NCI-H1436 (cell line): ENCODE measurements around the gene OXLD1.
A peak's percentile ranks its signal among the peaks of the same experiment; 100 is the strongest.

Source experiments
- DNase-seq: peaks from one replicate; lab custom pipeline; 2025; lab: John Stamatoyannopoulos, UW

OXLD1 gene

DNA sequence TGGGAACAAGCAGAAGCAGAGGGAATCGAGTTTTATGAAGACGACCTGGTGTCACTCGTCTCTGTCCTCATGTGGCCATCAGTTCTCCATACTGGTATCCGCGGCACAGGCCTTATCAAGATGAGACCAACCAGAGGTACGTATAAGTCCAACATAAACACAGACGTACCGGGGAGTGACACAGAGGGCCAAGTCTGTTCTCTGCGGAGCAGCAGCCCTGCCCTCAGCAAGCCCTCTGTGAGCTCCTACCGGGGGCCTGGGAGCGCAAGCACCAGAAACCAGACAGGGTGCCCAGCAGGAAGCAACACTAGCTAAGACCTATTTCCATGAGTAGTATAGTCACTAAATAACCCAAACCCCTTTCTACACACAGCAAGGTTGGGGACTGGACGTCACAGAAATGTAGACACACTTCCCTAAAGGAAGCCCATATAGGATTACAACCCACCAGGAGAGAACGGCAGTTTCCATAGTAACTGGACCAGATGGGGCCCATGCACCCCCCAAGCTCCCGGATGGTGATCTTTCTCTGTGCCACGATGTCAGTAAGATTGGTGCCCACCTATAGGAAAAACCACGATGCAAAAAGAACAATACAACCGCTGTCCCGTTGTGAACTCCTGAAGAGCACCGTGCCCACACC is 16.3 kb upstream of the OXLD1 start:
- no peak for DNase-seq

DNA sequence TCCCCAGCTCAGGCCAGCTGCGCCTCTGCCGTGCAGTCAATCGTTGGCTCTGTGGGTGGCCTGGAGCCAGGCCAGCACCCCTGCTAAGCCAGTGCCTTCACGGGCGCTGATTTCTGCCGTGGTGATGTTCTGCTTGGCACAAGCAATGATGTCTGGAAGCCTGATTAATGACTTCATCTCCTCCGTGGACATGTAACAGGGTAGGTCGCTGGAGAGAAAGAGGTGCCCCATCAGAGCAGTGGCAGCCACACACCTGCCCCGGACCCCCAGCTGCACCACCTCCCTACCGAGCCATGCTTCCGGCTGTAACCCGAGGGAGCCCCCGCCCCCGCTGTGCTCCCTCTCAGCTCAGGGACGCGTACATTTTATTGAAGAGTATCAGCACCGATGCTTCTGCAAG is 15.3 kb upstream of the OXLD1 start:
- DNase-seq = no peak

DNA sequence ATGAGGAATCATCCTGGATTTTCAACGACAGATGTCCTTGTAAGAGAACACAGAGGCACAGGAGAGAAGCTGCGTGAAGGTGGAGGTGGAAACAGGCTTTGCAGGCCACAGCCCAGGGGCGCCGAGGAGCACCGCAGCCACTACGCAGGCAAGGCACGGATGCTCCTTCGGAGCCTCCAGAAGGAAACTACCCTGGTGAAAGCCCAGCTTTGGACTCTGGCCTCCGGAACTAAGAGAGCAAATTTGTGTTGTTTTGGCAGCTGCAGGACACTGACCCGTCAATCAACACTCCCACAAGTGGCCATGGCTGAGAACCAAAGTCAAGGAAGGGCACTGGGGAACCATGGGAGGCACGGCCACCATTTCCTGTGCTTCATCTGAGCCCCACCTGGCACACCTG is 13.7 kb upstream of the OXLD1 start:
- DNase-seq = no peak

DNA sequence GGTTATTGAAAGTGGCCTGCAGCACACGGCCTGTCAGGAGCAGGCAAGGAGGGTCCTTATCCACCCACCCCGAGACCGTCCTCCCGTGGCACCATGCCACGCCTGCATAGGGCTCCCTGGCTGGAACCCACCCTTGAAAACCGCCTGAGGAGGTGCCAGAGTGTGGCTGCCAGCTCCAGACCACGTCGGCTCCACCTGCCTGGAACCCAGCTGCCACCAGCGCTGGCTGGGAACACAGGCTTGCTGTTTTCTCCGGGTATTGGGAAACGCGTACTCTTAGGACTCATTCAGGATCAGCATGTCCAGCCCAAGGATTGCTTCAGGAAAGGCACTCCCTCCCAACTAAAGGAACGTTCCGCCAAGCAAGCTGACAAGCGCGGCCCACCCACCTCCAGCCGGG is 10.5 kb upstream of the OXLD1 start:
- DNase-seq = no peak

DNA sequence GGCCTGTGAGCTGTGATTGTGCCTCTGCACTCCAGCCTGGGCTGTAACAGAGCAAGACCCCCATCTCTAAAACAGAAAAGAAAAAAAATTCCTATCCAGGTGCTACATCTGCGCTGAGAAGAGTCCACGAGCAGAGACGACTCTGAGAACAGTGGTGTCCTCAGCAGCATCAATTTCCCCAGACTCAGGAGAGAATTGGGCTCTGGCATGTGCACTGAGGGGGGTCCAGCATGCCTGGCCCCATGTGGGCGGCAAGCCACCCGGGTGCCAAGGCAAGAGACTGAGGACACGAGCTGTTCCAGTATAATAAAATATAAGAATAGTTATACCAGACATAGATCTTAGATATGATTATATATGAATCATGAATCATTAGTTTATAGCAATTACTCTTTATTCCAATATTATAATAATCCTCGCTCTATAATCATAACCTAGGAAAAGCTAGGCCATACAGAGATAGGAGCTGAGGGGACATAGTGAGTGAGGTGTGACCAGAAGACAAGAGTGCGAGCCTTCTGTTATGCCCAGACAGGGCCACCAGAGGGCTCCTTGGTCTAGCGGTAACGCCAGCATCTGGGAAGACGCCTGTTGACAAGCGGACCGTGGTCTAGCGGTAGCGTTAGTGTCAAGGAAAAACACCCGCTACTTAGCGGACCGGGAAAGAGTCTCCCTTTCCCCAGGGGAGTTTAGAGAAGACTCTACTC is 9.3 kb upstream of the OXLD1 start:
- peak; percentile 24 for DNase-seq

DNA sequence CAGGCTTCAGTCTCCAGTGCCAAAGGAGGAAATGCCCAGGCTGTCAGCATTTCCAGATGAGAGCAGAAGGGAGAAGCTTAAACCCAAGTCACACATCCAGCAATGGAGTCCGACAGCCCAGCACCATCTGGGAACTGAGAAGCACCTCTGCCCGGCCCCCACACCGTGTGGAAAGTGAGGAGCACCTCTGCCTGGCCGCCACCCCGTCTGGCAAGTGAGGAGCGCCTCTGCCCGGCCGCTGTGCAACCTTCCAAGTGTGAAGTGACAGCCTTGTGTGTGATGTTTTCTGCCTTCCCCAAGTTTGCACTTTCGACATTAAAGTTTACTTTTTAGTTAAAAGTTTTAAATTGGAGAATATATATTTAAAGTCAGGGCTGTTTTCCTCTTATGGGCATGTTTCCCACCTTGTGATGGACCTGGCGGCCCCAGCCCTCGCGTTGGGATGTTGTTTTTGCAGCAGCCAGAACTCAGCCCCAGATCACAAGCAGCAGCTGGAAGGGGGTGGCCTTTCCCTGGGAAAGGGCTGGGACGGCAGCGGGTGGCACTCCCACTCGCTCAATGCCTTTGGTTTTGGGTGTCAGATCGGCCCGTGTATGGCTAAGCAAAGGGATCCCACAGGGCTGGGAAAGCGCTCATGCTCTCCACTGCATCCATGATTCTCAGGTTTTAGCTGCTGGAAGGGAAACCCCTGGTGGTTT is 7.3 kb upstream of the OXLD1 start:
- DNase-seq = no peak

DNA sequence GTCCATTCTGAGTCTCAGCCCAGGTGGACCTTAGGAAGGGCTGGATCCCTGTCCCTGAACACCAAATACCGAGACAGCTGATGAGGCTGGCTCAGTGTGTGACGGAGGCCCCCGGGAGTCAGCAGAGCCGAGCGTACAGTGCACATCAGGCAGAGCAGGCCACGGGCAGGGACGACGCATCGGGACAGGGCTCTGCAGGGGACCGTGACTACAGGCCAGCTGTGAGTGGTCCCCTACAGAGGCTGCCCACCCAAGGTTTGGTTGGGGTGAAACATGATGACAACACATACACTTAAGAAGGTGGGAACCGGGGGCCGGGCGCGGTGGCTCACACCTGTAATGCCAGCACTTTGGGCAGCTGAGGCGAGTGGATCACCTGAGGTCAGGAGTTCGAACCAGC is 6.5 kb upstream of the OXLD1 start:
- DNase-seq = no peak

DNA sequence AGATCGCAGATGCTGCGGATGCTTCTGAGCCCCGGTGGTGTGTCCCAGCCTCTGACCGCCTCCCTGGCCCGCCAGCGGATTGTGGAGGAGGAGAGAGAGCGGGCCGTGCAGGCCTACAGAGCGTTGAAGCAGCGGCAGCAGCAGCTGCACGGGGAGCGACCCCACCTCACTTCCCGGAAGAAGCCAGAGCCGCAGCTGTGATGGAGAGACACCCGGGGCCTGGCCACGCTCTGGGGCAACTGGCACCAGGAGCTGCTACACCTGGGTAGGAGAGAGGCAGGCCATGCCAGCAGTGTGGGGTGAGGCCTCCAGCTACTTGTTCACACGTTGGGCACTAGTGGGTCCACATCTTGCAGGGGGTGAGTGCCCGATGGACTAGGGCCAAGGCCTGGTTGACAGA is 6.1 kb upstream of the OXLD1 start:
- no peak for DNase-seq

DNA sequence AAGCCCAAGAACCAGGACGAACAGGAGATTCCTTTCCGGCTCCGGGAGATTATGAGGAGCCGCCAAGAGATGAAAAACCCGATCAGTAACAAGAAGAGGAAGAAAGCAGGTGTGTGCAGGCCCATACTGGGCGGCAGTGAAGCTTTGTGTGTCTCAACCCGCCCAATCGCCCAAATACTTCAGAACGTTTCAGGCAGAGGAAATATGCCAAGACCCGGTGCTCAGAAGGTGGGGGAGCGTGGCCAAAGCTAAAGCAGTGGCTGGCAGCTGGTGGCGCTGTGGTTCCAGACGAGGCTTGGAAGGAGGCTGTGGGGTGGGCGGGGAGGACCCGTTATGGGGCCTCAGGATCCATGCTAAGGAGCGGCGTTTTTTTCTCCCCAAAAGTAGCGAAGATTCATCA is 1.3 kb upstream of the OXLD1 start:
- DNase-seq = no peak

DNA sequence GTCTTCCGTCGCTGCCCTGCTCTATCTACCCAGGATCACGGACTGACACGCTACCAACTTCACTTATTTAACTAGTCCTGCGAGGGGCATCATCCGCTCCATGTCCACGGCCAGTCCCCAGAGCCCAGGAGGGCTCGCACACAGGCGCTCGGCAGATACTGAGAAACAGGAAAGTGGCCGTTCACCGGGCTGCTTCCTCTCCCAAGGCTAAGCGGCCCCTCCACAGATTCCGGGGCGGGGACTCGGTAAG is 388 bp downstream of the OXLD1 start:
- DNase-seq = no peak

DNA sequence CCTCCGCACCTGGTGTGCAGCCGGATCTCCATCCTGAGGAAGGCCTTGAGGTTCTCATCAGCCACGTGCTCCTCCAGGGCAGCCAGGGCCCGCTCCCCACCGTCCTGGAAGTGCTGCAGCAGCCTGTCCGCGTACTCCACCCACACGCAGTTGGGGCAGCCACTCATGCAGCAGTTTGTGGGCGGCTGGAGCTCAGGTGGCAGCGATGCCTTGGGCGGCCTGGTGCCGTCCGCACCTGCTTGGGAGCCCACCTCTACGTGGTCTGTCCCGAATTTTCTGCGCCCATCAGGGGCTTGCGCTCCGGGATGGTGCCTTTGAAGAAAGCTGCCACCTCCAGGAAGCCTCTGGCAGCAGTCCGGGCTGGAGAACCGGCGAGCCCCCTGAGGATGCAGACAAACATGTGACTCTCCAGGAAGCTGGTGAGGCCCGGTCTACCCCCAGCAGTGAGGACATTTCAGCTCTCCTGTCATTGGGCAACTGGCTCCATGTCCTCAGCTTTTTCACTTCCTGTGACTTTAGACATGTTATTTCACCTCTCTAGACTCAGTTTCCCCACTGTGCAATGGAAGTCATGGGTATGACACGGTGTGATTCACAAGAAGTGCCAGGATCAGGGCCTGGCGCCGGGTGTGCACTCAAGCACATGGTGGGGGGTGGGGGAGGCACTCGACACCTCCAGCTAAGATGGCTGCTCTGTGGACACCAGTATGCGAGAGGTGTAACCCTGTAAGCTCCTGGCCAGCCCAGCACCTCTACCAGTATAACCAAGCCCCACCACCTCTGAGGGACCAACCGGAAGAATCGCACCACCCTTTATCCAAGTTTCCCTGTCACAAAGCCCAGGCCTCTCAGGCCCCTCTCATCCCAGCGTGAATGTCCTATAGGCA is 957 bp downstream of the OXLD1 start:
- DNase-seq = no peak

DNA sequence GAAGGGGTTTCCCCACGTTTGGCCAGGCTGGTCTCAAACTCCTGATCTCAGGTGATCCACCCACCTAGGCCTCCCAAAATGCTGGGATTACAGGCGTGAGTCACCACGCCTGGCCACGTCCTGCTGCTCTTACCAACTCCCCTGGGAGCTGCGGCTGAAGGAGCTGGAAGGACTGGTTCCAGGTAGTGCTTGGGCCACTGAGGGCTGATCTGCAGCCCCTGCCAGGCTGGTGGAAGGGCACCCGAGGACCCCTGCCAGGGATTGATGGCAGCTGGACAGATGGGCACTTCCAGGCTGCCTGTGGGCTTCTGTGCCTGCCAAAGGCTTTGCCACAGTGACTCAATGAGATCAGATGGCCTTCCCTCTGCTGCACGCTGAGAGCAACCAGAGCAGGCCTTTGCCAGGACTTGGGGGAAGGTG is 2.3 kb downstream of the OXLD1 start:
- DNase-seq = no peak

DNA sequence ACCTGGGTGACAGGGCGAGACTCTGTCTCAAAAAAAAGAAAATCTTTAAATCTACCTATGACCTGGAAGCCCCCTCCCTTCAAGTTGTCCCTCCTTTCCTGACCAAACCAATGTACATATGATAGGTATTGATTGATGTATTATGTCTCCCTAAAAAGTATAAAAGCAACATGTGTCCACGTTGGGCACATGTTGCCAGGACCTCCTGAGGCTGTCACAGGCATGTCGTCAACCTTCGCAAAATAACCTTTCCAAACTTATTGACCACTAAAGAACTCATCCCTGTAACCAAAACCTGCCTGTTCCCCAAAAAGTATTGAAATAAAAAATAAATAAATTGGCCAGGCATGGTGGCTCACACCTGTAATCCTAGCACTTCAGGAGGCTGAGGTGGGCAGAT is 4.4 kb downstream of the OXLD1 start:
- DNase-seq = no peak

DNA sequence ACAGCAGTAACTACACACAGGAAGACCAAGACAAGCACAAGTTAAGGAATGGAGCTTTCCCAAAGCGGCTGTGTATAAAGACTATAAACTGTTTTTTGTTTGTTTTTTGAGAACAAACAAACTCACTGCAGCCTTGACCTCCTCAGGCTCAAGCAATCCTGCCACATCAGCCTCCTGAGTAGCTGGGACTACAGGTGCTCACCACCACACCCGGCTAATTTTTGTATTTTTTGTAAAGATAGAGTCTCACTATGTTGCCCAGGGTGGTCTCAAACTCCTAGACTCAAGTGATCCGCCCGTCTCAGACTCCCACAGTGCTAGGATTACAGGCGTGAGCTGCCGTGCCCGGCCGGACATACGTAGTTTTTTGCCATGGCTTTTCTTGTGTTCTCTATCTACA is 6.0 kb downstream of the OXLD1 start:
- no peak for DNase-seq

DNA sequence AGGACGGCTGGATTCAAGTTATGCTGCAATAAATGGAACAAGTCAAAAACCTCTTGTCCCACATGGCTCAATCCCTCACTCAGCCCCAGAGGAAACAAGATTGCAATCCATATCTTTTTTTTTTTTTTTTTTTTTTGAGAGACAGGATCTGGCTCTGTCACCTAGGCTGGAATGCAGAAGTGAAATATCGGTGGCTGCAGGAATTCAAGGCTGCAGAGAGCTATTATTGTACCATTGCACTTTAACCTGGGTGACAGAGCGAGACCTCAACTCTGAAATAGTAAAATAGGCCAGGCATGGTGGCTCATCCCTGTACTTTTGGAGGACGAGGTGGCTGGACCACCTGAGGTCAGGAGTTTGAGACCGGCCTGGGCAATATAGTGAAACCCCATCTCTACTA is 7.4 kb downstream of the OXLD1 start:
- DNase-seq = no peak

DNA sequence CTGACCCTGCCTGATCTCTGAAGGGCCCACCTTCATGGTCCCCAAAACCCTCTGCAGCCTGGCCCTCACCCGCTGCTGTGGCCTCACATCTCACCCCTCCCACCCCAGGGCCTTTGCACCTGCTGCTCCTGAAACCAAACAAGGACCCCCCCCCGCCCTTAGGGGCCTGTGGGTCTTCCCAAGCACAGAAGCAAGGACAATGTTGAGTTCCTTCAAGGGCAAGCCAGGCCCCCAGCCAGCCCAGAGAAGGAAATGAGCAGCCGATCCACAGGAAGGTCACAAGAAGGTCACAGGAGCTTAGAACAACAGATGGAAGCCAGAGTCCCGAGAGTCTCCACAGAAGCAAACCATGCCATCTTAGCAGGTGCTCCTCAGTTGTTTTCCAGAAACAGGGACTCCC is 9.6 kb downstream of the OXLD1 start:
- DNase-seq = no peak

DNA sequence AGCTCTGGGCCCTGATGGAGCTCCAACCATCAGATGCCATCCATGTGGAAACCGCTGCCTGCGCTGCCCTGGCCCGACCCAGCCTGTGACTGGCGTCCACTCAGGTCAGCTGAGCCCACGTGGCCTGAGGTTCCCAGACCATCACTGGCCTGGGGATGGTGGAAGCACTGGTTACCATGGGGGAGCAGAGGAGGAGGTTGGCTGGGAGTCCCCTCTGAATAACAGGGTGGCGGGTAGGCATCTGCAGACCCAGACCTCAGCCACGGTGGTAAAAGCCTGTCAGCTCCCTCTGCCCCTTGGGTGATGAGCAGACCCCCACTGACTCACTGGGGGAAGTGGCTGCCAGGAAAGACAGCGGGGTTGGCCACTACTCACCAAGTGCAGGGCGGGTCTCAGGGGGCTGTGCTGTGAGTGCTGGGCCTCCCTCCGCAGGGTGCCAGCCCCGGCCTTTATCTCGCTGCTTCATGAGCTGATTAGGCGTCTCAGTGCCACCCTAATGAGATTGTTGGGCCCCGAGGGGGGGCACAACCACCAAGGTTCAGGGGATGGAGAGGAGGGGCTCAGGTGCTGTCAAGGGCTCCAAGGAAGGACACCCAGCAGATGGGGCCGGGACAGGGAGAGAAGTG is 10.2 kb downstream of the OXLD1 start, which contains the start of gene PDE6G:
TSS of gene PDE6G (minus strand) at position 425 of the 626 bp plus-strand sequence. CDS start 3,237 bp downstream, outside the sequence.
- DNase-seq = no peak

DNA sequence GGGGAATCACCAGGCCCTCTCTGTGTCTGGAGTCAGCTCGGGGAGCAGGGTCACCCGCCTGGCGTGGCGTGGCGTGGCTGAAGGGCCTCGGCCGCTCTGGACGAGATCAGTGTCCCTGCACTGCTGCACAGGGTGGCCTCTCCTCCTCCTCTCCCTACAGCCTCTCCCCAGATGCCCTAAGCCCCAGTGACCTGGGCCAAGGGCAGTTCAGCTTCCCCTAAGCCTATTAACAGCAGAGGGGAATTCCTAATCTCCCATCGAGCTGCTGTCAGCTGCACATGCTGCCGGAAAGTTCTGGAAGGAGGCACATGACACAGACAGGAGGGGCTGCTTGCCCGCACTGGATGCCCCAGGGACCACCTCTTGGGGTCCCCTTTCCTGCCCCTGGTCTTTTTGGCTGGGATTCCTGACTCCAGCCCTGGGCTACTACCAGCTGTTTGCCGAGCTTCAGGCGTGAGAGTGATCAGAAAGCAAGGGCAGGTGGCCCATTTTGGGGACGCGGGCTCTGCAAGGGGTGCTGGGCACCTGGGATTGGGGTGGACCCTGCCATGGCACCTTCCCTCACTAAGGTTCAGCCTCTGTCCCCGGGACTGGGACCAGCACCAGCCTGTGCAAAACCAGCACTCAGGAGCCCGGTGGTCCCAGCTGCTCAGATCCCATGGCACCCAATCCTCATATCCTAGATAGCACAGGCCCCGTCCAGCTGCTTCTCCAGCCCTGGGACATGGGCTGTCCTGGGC is 10.9 kb downstream of the OXLD1 start:
- no peak for DNase-seq

DNA sequence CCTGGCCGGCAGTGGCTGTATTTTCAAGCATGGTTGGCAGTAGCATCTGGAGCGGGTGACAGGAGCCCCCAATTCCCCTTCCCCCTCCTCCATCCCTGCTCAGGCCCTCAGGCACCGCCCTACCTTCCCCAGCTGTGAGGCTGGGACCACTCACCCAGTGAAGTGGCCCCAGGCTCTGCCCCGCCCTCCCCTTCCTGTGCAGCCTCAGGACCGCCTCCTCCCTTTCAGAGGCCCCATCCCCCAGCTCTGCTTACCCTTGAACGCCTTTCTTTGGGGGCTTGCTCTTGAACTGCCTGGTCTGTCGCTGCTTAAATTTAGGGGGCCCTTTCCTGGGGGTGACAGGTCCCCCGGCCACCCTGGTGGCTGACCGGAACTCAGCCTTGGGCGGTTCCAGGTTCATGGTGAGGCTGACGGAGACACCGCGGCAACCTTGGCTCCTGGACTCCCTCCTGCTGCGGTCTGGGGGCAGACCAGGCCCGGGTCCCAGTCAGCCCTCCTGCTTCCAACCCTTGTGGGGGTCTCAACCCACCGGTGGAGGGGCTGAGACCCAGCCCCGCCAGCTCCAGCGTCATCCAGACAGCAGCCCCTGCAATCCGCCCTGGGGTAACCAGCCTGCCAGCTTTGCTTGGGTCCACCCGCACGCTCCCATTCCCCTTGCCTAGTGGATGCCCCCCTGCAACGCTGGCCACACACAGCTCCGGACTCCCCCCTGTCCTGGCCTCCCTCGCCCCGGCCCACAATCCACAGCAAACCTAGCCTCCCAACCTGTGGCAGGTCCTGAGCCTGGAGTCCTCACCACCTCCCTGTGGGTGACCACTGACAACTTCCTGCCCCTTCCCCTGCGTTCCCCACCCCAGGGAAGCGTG is 13.3 kb downstream of the OXLD1 start:
- no peak for DNase-seq

DNA sequence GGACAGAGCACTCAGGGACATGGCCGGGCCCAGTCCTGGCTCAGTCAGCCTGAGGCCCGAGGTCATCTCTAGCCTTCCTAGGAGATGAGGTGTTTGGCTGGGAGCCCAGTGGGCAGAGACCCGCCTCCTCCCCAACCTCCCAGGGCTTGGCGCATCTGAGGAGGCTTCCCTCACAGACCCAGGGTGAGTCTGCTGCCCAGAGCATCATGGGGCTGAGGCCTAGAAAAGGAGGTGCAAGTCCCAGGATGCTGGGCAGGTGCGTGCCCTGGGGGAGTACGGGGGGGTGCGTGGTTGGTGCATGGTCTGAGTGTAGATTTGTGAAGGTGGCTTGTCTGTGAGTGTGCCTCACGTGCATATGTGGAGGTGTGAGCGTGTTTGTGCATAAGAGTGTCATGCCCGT is 14.7 kb downstream of the OXLD1 start:
- no peak for DNase-seq
